Right kidney (tissue), 1 donor: ENCODE measurements around the gene TFB2M.
"Not testable (repeated sequence)": the region's sequence is repeated elsewhere in the genome, so short reads cannot be mapped to it uniquely, and the experiment has no call there.

Experiments
- DNase-seq: peaks from one replicate; pipeline ENCODE4 v3.0.0-alpha.2; 2016

The TFB2M gene

DNA sequence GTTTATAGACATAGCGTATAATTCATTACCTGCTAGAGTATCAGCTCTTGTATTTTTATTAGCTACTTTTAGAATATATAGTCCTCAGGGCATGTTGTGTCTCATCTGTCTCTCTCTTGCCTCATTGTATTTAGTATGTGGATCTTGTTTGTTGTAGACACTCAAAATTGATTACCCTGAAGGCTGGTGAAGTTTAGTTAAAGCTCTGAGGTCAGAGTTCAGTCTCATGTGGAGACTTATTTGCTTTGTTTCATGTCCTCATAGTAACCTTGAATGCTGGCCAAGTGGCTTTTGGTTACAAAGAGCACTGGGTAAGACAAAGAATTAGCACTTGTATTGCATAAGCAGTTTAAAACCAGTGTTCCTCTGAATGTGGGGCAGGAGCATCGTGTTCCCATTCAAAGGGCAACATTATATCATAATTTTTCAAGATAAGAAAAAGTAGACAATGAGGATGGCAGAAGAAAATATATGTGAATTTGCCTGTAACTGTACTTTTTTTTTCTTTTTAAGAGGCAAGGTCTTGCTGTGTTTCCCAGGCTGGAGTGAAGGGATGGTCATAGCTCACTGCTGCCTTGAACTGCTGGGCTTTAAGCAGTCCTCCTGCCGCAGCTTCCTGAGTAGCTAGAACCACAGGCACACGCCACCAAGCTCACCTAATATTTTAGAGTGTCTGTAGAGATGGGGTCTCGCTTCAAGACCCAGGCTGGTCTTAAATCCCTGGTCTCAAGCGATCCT, 17.6 kb upstream of the TFB2M start:
- DNase-seq, result no peak

DNA sequence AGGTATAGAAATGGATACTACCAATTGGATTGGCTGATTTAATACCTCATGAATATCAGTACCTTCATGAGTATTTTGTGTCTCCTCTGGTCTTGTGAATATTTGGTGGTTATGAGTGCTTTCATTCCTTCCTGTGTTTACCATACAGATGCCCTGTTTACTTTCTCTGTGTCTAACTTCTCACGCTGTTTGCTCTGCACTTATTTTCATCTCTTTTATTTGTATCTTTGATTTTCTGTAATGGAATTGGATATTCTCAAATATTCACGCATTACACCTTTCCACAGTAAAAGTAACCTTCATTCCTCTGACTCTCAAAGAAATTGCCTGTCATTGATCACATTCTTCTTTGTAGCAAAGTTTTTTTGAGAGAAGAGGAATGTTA, 17.0 kb upstream of the TFB2M start:
- DNase-seq, result no peak

DNA sequence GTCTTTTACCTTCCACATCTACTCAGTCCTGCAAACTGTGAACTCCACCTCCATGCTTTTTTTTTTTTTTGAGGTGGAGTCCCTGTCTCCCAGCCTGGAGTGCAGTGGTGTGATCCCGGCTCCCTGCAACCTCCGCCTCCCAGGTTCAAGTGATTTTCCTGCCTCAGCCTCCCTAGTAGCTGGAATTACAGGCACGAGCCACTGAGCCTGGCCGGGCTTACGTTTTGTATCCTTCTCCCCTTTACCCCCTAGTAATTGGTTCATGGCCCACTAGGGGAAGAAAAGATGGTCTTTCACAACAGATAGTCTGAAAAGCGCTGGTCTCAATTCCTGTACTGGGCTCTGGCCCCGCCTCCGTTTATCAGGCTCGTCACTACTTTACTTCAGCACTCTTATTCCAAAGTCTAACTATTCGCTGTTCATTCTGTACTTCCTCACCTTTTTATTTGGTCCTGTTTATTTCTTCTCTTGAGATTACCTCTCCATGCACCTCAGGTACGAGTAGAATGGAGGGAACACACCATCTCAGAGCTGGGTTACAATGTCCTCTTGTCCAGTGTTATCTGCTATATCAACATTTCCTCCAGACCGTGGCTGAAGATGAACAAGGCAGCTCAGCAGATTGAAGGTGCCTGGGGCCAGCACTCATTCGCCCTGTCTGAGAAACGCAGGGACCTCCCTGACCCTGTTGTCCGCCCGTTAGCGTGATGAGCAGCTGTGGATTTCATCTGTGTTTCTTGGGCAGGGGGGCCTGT, 16.4 kb upstream of the TFB2M start:
- no peak for DNase-seq

DNA sequence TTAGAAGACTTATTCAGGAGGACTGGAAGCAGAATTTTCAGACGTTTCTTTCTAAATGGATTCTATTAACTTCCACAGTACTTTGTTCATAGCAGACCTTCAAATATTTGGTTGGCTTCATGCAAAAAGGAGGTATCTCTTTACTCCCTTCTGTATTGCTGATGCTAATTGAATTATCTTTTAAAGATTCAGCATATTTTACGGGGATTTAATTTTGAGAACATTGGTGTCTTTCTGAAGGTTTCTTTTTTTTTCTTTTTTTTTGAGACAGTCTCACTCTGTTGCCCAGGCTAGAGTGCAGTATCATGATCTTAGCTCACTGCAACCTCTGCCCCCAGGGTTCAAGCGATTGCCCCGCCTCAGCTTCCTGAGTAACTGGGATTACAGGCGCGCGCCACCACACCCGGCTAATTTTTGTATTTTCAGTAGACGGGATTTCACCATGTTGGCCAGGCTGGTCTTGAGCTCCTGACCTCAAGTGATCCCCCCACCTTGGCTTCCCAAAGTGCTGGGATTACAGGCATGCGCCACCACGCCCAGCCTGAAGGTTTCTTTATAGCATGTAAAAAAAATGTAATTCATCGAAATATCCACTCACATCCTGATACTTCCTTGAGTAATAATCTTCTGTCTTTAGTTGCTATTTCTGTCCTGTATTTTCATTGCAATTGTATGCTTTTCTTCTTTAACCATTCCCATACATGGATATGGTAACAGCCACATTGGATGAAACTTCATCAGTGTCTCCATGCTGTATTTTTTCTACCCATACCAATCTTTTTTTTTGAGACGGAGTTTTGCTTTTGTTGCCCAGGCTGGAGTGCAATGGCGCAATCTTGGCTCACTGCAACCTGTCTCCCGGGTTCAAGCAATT, 14.7 kb upstream of the TFB2M start:
- no peak for DNase-seq

DNA sequence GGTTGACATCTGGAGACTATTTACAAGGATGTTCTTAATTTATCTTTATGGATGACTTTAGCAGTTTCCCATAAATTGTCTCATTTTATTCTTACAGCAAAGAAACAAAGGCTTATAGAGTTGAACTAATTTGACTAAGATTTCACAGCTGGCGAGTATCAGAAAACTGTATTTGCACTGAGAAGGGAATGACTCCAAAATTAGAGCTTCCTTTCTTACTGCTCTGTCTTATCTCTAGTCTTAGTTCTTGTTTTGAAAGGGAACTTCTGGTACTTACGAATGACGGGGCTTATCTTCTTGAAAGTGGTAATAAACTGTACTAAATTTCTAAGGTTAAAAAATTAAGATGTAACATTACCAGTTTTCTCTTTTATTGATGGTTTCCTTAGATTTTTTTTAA, 13.8 kb upstream of the TFB2M start:
- no peak for DNase-seq

DNA sequence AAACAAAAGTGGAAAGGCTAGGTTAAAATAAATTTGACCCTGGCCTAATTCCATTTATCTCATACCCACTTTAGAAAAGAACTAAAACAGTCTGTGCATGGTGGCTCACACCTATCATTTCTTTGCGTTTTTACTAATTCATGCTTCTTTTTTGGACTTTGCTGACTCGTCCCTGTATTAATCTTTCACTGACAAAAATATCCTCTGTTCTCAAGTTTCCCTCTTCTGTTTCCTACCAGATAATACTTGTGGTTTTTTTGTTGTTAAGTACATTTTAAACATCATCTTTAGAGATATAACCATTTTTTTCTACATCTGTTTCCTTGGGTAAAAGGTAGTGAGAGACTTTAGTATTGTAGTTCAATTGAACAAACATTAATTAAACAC, 11.7 kb upstream of the TFB2M start:
- DNase-seq, result no peak

DNA sequence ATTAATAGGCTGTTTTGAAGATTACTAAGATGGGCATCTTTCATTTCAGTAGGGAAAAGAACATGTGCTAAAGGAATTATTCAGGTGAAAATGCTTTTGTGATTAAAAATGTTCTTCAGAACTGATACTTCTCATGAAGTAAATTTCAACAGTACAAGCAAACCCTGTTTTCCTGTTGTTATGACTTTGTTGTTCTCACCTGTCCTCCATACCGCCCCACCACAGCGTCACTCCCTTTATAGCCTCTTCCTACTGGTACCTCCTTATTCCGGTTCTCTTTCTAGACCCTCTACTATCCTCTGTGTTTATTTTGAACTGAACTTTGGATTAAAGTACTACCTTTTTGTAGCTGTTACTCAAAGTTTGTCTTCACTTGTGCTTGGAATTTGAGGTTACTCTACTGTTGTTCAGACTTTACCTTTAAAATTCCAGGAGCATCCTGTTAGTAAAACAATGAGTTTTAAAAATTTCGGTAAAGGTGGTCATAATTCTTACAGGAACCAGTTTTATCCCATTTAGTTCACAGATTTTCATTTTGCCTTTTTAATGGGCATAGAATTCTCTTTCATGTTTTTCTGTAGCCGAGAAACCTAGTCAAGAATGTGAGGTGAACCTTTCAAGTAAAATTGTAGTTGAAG, 11.1 kb upstream of the TFB2M start:
- no peak for DNase-seq

DNA sequence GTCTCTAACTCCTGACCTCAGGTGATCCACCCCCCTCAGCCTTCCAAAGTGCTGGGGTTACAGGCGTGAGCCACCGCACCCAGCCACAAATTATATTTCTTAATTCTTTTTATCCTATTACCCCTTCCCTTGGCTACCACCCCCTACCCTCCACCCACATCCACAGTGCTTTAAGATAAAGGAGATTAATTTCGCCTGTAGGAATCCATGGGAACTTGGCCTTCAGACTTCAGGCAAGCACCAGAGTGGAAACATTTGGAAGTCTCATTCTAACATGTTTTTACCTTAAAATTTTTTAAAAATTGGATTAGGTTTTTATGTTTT, 10.6 kb upstream of the TFB2M start:
- DNase-seq, result no peak

DNA sequence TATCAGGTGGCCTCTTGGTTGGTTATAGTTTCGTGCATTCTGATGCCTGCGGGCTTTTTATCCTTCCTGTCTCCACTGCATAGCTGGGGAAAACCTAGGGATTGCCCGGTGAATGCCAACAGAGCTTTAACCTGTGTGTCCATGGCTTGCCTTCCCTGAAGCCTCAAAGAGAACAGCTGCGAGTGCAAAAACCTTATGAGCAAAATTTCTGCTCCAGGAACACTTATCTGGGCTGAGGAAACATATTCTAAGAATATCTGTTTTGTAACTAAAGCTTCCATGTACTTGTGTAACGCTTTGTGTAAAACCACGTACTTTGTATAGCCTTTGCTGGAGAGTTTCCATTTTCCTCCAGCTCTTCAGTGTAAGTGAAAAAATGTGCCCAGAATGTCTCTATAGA, 7.4 kb upstream of the TFB2M start:
- DNase-seq, result no peak

DNA sequence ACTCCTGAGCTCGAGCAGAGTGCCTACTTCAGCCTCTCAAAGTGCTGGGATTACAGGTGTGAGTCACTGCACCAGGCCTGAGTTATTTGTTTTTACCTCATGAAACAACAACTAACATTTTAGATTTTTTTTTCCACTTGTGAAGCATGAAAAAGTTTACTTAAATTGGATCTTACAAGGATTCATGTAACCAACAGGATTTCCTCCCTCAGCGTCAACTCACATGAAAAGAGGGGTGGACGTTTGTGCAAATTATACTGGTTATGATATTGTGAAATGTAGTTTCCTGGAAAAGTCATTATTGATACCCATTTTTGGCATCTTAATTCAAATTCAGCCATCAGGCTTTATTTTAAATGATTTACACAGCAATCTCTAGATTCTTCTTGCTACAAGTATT, 6.7 kb upstream of the TFB2M start:
- no peak for DNase-seq

DNA sequence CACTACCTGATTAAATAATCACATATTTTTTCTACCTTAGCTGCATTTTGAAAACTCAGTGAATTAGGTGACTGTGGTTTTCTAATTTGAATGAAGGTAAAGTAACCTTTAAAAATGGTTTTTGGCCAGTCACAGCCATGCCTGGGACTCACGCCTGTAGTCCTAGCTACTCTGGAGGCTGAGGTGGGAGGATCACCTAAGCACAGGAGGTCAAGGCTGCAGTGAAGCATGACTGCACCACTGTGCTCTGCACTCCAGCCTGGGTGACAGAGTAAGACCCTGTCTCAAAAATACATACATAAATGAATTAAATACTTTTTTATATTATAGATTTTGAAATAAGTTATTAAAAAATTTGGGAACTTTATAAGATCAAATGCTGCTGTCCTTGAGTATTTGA, 5.9 kb upstream of the TFB2M start:
- no peak for DNase-seq

DNA sequence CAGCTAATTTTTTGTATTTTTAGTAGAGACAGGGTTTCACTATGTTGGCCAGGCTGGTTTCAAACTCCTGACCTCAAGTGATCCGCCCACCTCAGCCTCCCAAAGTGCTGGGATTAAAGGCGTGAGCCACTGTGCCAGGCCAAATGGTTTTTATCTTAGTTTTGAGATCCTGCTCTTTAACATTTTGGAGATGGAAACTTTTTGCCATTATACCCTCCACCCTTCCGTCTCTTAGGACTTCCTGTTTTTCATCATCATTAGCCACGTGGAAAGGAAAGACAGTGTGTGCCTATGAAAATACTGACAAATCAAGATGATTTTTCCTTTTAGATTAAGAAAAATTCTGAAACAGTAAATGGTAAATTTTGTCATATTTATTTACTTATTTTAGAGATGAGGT, 5.2 kb upstream of the TFB2M start:
- DNase-seq, result not testable (repeated sequence)

DNA sequence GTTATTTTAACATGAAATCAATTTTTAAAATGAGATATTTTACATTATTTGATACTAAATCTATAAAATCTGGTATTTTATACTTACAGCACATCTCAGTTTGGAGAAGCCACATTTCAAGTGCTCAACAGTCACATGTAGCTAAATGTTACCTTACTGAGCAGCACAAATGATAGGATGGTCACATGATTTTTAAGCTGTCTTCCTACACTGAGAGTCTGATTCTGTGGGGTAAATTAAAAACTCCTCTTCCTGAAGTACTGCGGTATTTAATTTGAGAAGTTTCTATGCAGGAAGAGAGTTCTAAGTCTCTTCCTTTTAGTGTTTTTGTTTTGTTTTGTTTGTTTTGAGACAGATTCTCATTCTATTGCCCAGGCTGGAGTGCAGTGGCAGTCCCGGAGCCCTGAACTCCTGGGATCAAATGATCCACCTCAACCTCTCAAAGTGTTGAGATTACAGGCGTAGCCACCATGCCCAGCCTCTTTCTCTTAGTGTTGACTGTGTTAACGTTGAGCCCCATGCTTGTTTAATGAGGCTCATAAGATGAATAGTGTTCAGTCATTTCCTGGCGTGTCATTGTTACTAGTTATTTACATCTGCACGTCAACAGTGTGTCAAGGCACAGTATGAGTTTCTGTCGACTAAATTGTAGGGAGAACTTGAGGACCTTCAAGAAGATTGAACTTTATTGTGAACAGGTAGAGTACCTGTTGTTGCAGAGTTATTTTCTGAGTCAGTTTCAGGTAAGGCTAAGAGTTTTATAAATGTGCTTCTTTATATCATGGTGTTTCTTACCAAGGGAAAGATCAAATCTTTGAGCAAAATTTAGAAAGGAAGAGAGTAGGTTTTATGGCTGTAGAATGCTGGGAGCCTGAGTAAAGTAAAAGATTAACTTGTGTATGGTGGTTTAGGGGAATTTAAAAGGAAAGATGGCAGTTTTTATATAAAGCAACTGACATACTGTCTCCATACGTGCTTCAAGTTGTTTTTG, 3.5 kb upstream of the TFB2M start:
- DNase-seq, result no peak

DNA sequence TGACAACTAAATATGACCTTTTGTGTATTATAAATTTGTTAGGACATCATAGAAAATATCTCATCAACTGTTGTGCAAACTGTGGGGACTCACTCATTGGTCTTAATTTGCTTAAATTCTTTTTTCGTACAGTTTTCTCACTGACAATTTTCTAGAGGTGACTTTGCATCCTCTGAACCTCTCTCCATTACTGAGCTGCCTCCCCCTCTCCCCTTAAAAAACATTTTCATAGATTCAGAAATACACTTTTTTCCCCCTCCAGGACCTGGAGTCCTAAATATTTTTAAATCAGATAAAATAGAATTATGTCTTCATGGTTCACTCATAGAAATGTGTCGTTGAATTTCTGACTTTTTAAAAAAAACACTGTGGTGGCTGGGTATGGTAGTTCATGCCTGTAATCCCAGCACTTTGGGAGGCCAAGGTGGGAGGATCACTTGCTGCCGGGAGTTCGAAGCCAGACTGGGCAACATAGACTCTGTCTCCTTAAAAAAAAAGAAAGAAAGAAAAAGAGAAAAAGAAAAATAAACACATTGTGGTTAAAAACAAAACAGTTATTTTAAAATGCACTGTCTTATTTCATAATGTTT, 1.7 kb upstream of the TFB2M start:
- no peak for DNase-seq

DNA sequence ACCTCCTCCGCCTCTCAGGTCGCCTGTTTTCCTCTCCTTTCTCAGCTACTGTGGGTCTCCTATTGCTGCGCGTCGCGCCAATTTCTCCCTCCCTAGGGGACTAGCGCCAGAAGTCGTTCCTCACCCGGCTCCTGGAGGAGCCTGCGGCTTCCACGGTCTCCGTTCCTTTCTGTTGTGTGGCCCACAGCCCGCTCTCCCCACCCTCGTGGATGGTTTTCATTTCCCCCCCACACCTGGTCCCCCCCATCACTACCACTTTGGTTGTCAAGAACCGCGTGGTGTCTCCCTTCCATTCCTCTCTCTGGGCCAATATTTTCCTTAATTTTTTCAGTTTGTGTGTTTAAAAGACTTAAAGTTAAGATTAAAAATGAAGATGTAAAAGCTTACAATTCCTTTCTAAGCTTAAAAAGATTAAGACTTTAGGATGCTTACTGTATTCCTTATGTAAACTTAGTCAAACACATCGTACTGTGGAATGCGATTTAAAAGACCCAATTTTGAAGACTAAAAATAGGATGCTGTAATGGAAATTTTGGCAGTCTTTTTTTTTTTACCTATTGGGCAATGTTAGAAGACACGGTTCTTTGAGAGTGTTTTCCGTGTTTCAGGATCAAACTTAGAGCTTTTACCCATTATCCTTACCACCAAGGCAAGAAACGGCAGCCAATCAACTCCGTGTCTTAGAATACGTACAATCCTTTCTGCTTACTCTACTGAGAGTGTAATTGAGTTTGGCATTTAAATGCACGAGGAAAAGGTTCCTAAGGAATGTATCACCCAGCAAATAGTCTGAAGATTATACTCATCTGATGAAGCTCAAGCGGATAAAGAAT, 968 bp upstream of the TFB2M start:
- DNase-seq, result peak; percentile 16

DNA sequence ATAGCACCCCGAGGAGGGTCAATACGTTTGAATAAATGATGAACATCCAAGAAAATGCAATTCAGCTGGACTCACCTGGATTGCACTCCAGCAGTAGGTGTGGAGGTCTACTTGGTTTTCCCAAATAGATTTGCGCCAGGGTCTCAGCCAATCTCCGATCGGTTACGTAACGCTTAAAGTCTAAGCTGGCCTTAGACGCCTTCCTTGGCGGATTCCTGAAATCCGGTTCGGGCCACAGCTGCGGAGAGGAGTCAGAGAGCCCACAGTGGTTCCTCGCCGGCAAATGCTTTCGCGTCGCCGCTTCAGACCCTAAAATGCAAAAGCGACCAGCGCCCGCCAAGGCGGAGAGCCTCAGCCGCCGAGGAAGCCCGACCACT, 322 bp downstream of the TFB2M start:
- no peak for DNase-seq

DNA sequence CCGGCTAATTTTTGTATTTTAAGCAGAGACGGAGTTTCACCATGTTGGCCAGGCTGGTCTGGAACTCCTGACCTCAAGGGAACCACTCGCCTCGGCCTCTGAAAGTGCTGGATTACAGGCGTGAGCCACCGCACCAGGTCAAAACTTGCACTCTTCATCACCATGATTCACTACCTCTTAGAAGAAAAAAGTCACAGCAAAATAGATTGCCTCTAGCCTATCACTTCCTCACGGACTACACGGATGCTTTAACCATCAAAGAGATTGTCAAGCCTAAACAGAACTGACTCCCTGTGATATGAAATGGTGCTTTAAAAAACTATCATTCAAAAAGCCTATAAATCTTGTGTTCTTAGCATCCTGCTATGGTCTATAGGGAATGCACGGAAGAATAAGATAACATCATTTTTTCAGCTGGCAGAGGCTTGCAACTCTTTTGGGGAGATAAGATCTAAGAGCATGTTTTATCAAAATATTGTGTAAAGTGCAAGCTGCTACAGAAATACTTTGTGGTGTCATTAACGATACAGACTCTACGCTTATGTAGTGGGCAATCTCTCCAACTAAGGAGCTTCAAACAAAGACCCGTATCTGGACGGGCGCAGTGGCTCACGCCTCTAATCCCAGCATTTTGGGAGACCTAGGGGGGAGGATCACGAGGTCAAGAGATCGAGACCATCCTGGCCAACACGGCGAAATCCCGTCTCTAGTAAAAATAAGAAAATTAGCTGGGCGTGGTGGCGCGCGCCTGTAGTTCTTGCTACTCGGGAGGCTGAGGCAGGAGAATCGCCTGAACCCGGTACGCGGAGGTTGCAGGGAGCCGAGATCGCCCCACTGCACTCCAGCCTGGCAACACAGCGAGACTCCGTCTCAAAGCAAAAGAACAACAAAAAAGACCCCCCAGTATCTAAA, 966 bp downstream of the TFB2M start:
- DNase-seq, result no peak

DNA sequence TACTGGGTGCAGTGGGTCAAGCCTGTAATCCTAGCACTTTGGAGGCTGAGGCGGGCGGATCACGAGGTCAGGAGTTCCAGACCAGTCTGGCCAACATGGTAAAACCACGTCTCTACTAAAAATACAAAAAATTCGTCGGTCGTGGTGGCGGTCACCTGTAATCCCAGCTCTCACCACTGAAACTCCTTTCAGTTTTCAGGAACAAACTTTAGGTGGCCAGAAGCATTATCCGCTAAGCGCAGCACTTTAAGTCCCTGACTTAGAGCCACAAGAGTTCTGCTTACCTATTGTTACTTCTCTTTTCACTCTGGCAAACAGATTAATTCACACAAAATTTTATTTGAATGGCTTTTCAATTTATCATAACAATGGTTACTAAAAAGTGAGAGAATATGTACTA, 5.2 kb downstream of the TFB2M start:
- DNase-seq, result not testable (repeated sequence)

DNA sequence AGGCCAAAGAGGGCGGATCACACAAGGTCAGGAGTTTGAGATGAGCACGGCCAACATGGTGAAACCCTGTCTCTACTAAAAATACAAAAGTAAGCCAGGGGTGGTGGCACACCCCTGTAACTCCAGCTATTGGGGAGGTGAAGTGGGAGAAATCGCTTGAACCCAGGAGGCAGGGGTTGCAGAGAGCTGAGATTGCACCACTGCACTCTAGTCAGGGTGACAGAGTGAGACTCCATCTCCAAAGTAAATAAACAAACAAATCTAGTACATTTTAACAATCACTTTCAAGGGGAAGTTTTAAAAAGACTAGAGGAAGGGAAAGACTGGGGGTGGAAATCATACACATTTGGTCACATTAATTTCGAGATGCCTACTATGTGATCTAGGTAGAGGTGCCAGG, 6.8 kb downstream of the TFB2M start:
- no peak for DNase-seq
